Karpas-422 (cell line): Measurements from ENCODE around the gene FUT1. TPM values are rescaled to one million over a fixed set of nuclear protein-coding genes. Genes with fewer than 3 reads are reported as not detected.
"Not testable (repeated sequence)": the region's sequence is repeated elsewhere in the genome, so short reads cannot be mapped to it uniquely, and the experiment has no call there.

Source experiments
- DNase-seq: peaks from one replicate; pipeline ENCODE4 v3.0.0-alpha.2; 2015
- H2AFZ ChIP-seq: fragments of 200-600 bp; sonication (generic); 2 replicates; pipeline ENCODE4 v1.6.1; 2014; ENCODE audit warnings: antibody characterized with exemption, low read length, mixed read lengths
- H3K27ac ChIP-seq: fragments of 200-600 bp; sonication (generic); 2 replicates; pipeline ENCODE4 v1.5.1; 2014; ENCODE audit warnings: mild to moderate bottlenecking, low read length, moderate library complexity
- H3K27me3 ChIP-seq: fragments of 200-600 bp; sonication (generic); 2 replicates; pipeline ENCODE4 v1.6.1; 2014; ENCODE audit warnings: low read length, mixed read lengths
- H3K36me3 ChIP-seq: fragments of 200-600 bp; sonication (generic); 2 replicates; pipeline ENCODE4 v1.6.1; 2014; ENCODE audit warnings: low read length, mixed read lengths; ENCODE audit not compliant: insufficient read depth
- H3K4me1 ChIP-seq: fragments of 200-600 bp; sonication (generic); 2 replicates; pipeline ENCODE4 v1.6.1; 2014; ENCODE audit warnings: mild to moderate bottlenecking, low read length, mixed read lengths
- H3K4me2 ChIP-seq: fragments of 200-600 bp; sonication (generic); 2 replicates; pipeline ENCODE4 v1.6.1; 2014; ENCODE audit warnings: low read length, low read depth, mild to moderate bottlenecking; ENCODE audit not compliant: poor library complexity, severe bottlenecking
- H3K4me3 ChIP-seq: fragments of 200-600 bp; sonication (generic); 2 replicates; pipeline ENCODE4 v1.5.1; 2014; ENCODE audit warnings: mild to moderate bottlenecking, antibody characterized with exemption, low read length, mixed read lengths
- H3K79me2 ChIP-seq: fragments of 200-600 bp; sonication (generic); 2 replicates; pipeline ENCODE4 v1.6.1; 2014; ENCODE audit warnings: mild to moderate bottlenecking, low read length, mixed read lengths
- H3K9ac ChIP-seq: fragments of 200-600 bp; sonication (generic); 2 replicates; pipeline ENCODE4 v1.6.0; 2014; ENCODE audit warnings: low read length
- H3K9me2 ChIP-seq: fragments of 200-600 bp; sonication (generic), shearing (Covaris generic); replicated peaks from 2 replicates; pipeline ENCODE4 v1.6.0; 2014; ENCODE audit warnings: mild to moderate bottlenecking, low read length, moderate library complexity; ENCODE audit not compliant: insufficient read depth
- H3K9me3 ChIP-seq: fragments of 300-700, 200-600 bp; sonication (generic); 2 replicates; pipeline ENCODE4 v1.6.1; 2014; ENCODE audit warnings: low read length, mixed read lengths
- H4K20me1 ChIP-seq: fragments of 200-600 bp; sonication (generic); 2 replicates; pipeline ENCODE4 v1.6.1; 2014; ENCODE audit warnings: mild to moderate bottlenecking, antibody characterized with exemption, low read length, low read depth; ENCODE audit not compliant: insufficient read depth
- total RNA-seq: library from RNA; depleted of rRNA; stranded (reverse); fragments of >200 nt; shearing (Covaris generic); gene quantifications from 2 replicates; pipeline ENCODE4 v1.2.3, GENCODE V29; 2014; ENCODE audit warnings: low replicate concordance

The FUT1 gene
- total RNA-seq, 1 experiment from 2014 or later = not detected

- Histone ChIP-seq H3K4me1 (peaks cover 4% of the 10 kb centered on the region; the same call in 1 of the 2 replicates), H3K4me3 (no peak overlapping the region), H3K4me2 (no peak overlapping the region), H3K27ac (no peak overlapping the region), H2AFZ (no peak overlapping the region), H3K36me3 (no peaks in the 10 kb centered on the region), H3K79me2 (no peaks in the 10 kb centered on the region), H4K20me1 (no peaks in the 10 kb centered on the region), H3K9ac (no peak overlapping the region), H3K27me3 (no peaks in the 10 kb centered on the region), H3K9me2 (no peaks in the 10 kb centered on the region), H3K9me3 (no peaks in the 10 kb centered on the region)
- DNase-seq = no peak
Measured at GRCh38 chr19:48777139-48777538, 24.7 kb upstream of the FUT1 start.

DNA sequence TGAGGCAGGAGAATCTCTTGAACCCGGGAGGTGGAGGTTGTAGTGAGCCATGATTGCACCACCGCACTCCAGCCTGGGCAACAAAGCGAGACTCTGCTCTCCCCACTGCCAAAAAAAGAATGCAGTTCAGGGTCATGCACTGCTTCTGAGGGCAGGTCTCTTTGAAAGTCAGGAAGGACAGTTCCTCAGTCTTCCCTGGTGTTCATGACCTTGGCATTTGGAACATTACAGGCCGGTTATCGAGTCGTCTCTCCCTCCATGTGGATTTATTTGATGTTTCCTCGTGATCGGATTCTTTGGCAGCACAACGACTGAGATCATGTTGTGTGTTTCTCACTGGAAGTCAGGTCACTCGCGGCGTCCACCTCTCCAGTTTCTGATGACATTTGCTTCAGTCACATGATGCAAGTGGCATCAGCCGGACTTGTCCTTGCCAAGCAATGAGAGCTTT is 20.1 kb upstream of the FUT1 start:
- Histone ChIP-seq H3K4me1 (no peaks in the 10 kb centered on the region), H3K27ac (no peak overlapping the region), H3K9me3 (no peaks in the 10 kb centered on the region), H3K4me3 (no peak overlapping the region), H3K9ac (no peak overlapping the region), H3K9me2 (no peaks in the 10 kb centered on the region), H3K4me2 (no peak overlapping the region), H3K36me3 (no peaks in the 10 kb centered on the region), H2AFZ (no peak overlapping the region), H4K20me1 (no peaks in the 10 kb centered on the region), H3K79me2 (no peaks in the 10 kb centered on the region), H3K27me3 (no peaks in the 10 kb centered on the region)
- DNase-seq = no peak

DNA sequence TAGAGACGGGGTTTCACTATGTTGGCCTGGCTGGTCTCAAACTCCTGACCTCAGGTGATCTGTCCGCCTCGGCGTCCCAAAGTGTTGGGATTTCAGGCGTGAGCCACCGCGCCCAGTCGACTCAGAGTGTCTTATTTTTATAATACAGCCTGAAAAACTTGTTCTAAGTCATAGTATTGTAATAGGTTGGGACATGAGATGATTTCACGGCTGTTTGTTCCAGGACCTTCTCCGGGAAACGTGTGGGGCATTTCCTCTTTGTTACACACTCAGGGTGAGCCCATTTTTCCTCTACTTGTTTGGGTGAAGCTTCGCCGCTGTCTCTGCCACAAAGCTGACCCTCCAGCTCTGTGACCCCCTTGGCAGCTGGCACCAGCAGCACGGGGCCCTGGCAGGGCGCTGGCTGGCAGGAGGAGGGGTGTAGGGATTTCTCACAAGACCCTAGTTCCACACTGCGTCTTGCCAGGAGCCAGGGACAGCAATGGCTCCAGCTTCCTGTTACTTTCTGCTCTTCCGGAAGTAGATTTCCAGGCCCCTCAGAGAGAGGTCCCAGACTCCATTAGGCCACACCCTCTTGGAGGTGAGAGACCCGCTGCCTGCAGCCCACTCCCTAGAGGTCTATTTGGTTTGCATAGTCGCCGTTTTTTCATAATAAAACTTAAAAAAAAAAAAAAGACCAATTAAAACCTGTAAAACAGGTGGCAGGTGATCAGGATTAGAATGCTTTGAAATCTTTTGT is 18.5 kb upstream of the FUT1 start:
- H3K36me3 ChIP-seq = no peaks in the 10 kb centered on the region
- no peaks in the 10 kb centered on the region for H3K9me3 ChIP-seq
- H4K20me1 ChIP-seq = no peaks in the 10 kb centered on the region
- no peak for DNase-seq
- H3K9me2 ChIP-seq = no peaks in the 10 kb centered on the region
- no peak overlapping the region for H3K4me3 ChIP-seq
- H3K4me1 ChIP-seq = no peaks in the 10 kb centered on the region
- H3K27me3 ChIP-seq = no peaks in the 10 kb centered on the region
- H3K27ac ChIP-seq = no peak overlapping the region
- H2AFZ ChIP-seq = peak overlapping the region; percentile 20; the same call in 1 of the 2 replicates
- no peaks in the 10 kb centered on the region for H3K79me2 ChIP-seq
- H3K9ac ChIP-seq = no peak overlapping the region
- H3K4me2 ChIP-seq = no peak overlapping the region

GRCh38 chr19:48770266-48770665 is 17.8 kb upstream of the FUT1 start:
- Histone ChIP-seq H3K27ac (no peak overlapping the region), H3K79me2 (no peaks in the 10 kb centered on the region), H3K36me3 (no peaks in the 10 kb centered on the region), H3K4me1 (no peaks in the 10 kb centered on the region), H3K4me2 (no peak overlapping the region), H4K20me1 (no peaks in the 10 kb centered on the region), H3K9ac (no peak overlapping the region), H3K9me3 (no peaks in the 10 kb centered on the region), H2AFZ (no peak overlapping the region), H3K27me3 (no peaks in the 10 kb centered on the region), H3K4me3 (no peak overlapping the region), H3K9me2 (no peaks in the 10 kb centered on the region)
- DNase-seq = no peak

- Histone ChIP-seq H3K4me2 (no peak overlapping the region), H2AFZ (no peak overlapping the region), H3K4me3 (no peak overlapping the region), H3K9me2 (no peaks in the 10 kb centered on the region), H3K9ac (no peak overlapping the region), H3K27ac (no peak overlapping the region), H3K27me3 (no peaks in the 10 kb centered on the region), H3K9me3 (no peaks in the 10 kb centered on the region), H3K79me2 (no peaks in the 10 kb centered on the region), H3K36me3 (no peaks in the 10 kb centered on the region), H4K20me1 (no peaks in the 10 kb centered on the region), H3K4me1 (no peaks in the 10 kb centered on the region)
- DNase-seq = no peak
Measured at GRCh38 chr19:48768994-48769713, 16.7 kb upstream of the FUT1 start.

DNA sequence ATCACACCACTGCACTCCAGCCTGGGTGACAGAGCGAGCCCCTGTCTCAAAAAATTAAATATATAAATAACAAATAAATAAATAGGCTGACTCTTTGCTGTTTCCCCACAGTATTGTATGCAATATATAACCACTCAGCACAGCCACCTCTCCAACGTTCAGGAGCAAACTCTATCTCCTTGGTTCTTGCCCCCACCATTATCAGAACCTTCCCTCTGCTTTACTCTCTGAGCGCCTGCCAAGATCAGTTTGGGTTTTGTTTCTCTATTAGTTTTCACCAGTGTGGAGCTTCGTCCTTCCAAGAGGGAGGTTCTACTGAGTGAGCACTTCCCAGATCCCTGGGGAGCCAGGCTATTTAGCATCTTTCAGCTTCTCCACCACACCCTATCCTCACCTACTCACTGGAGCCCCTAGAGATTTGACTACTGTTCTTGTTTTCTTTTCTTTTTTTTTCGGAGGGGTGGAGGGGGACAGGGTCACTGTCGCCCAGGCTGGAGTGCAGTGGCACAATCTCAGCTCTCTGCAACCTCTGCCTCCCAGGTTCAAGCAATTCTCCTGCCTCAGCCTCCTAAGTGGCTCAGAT is 15.8 kb upstream of the FUT1 start:
- H3K9me2 ChIP-seq, H3K4me3 ChIP-seq, H3K4me1 ChIP-seq, H3K79me2 ChIP-seq, H3K4me2 ChIP-seq, H3K9ac ChIP-seq, H3K9me3 ChIP-seq, H3K36me3 ChIP-seq, DNase-seq, H4K20me1 ChIP-seq, H3K27ac ChIP-seq, H3K27me3 ChIP-seq, H2AFZ ChIP-seq: not testable (repeated sequence)

DNA sequence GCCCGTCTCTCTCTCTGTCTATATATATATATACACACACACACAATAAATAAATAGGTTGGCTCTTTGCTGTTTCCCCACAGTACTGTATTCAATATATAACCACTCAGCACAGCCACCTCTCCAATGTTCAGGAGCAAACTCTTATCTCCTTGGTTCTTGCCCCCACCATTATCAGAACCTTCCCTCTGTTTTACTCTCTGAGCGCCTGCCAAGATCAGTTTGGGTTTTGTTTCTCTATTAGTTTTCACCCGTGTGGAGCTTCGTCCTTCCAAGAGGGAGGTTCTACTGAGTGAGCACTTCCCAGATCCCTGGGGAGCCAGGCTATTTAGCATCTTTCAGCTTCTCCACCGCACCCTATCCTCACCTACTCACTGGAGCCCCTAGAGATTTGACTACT is 13.4 kb upstream of the FUT1 start:
- not testable (repeated sequence) for H4K20me1 ChIP-seq, H3K4me2 ChIP-seq, H3K27ac ChIP-seq, H3K9ac ChIP-seq, H3K27me3 ChIP-seq, H2AFZ ChIP-seq, H3K36me3 ChIP-seq, H3K4me1 ChIP-seq, H3K9me2 ChIP-seq, H3K9me3 ChIP-seq, DNase-seq, H3K79me2 ChIP-seq, H3K4me3 ChIP-seq

- Histone ChIP-seq H3K4me2 (no peak overlapping the region), H4K20me1 (no peaks in the 10 kb centered on the region), H3K9me2 (no peaks in the 10 kb centered on the region), H3K4me3 (no peak overlapping the region), H3K27ac (no peak overlapping the region), H3K36me3 (no peaks in the 10 kb centered on the region), H3K4me1 (no peaks in the 10 kb centered on the region), H2AFZ (no peak overlapping the region), H3K9ac (no peak overlapping the region), H3K9me3 (no peaks in the 10 kb centered on the region), H3K79me2 (no peaks in the 10 kb centered on the region), H3K27me3 (no peaks in the 10 kb centered on the region)
- DNase-seq = no peak
Measured at GRCh38 chr19:48760504-48761205, 8.2 kb upstream of the FUT1 start.
